Transverse colon (tissue), 3 donors: ENCODE measurements around the gene KLHL29.

Experiments
- CTCF ChIP-seq, 5 experiments: fragments of 200-600 bp in 3 of 5; fragments of 450-650 bp in 2 of 5; sonication (generic) in 3 of 5; IDR thresholded peaks; 1 replicate in 2 of 5; 2 replicates in 3 of 5; pipeline ENCODE4 v1.5.1; 2016 to 2017; ENCODE audit warnings: antibody characterized with exemption in 5 of 5, inconsistent platforms in 3 of 5, mild to moderate bottlenecking in 2 of 5, moderate library complexity in 1 of 5
- POLR2A ChIP-seq: fragments of 450-650 bp; IDR thresholded peaks from one replicate; pipeline ENCODE4 v1.6.1; 2016; ENCODE audit warnings: antibody characterized with exemption, mild to moderate bottlenecking, moderate library complexity

DNA sequence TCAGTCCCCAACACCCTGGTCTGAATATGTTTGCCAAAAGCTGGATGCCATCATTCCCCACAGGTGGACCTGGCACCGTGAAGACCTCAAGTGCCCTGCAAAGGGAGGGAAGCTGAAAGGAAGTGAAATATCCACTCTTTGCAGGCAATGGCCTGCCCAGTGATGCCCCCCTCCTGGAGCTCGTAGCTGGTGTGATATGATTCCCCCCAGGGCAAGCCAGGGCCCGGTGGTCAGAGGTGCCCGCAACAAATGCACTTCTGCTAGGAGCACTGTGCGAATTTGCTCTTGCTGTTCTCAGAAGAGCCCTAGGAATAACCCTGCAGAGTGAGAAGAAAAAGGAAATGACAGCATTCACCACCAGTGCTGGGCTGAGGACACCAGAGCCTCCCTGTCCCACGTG lies 247.4 kb downstream of the KLHL29 start:
- TF ChIP-seq CTCF (IDR thresholded peaks at IDR 0.05): no peak
- TF ChIP-seq POLR2A: no peak
